GM08714 (cell line): ENCODE results near the gene MMS22L.
"Not testable (repeated sequence)": the region's sequence is repeated elsewhere in the genome, so short reads cannot be mapped to it uniquely, and the experiment has no call there.

Source experiments
- H3K4me3 ChIP-seq: fragments of 200-500 bp; sonication (Bioruptor generic); 2 replicates; pipeline ENCODE4 v1.5.1; 2014; ENCODE audit warnings: mild to moderate bottlenecking, low read length, inconsistent platforms
- ZNF274 ChIP-seq: IDR thresholded peaks from 2 replicates; pipeline ENCODE4 v1.6.1; 2012; ENCODE audit warnings: mild to moderate bottlenecking, low read depth, low read length

Gene MMS22L

GRCh38 chr6:97189767-97190166, 93.2 kb downstream of the MMS22L start:
- no peak overlapping the region for H3K4me3 ChIP-seq
- TF ChIP-seq ZNF274: no peak

GRCh38 chr6:97187951-97188350, 95.1 kb downstream of the MMS22L start:
- TF ChIP-seq ZNF274: no peak
- H3K4me3 ChIP-seq: no peak overlapping the region

DNA sequence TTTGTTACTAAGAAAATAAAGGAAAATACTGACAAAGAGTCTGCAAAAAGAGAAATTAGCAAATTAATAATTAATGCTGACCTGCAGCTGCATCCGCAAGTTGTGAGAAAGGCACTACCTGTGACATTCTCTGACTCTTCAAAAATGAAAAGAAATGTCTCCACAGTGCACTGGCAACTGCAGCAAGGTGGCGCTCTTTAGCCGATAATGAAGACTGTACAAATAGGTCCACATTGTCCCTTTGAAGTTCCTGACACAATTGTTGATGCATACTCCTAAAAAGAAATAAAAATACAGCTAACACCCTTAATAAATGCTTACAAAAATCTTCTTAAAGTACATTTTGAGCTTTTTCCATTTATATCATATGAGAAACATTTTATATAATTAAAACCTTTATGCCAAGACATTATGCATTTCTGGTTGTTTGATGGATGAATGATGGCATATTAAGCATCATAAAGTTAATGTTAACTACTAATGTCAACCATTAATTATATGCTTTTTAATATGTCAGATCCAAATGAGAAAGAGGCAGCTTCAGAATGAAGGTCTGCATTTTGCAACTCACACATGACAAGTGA, 96.5 kb downstream of the MMS22L start:
- TF ChIP-seq ZNF274: no peak
- no peak overlapping the region for H3K4me3 ChIP-seq

DNA sequence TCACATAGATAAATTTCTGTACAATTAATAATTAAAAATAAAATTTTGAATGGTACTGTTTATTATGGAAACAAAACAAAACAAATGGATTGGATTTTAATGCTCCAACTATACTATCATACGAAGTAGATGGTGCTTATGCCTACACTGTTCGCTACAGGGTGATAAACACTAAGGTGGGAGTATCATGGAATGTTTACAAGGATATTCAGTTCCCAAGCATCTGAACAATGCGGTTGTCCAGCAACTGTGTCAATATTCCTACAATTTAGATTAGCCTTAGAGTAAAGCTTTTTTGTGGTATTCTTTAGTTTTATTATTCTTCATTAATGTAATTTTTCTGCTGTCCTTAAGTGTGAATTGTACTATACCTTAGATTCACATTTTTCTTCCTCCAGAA, 105.1 kb downstream of the MMS22L start:
- H3K4me3 ChIP-seq: no peak overlapping the region
- no peak for TF ChIP-seq ZNF274

GRCh38 chr6:97176468-97176867, 106.5 kb downstream of the MMS22L start:
- no peak for TF ChIP-seq ZNF274
- H3K4me3 ChIP-seq: no peak overlapping the region

DNA sequence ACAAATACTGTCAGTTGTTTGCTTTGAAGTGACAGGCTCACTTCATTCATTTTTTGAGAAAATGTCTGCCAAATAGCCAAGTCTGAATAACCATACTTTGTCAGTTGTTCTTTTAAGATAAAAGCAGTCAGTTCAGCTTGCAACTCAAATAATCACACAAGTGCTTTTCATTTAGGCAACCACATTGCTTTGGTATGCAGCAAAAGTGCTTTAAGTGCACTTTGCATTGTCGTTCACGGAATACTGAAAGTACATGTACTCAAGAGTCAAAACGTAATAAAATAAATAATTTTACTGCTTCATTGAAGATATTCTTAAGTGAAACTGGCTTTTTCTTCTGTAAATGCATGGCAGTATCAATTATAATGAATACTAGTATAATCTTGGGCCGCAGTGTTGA, 107.2 kb downstream of the MMS22L start:
- H3K4me3 ChIP-seq: no peak overlapping the region
- no peak for TF ChIP-seq ZNF274

GRCh38 chr6:97174471-97174870, 108.5 kb downstream of the MMS22L start:
- no peak overlapping the region for H3K4me3 ChIP-seq
- no peak for TF ChIP-seq ZNF274

DNA sequence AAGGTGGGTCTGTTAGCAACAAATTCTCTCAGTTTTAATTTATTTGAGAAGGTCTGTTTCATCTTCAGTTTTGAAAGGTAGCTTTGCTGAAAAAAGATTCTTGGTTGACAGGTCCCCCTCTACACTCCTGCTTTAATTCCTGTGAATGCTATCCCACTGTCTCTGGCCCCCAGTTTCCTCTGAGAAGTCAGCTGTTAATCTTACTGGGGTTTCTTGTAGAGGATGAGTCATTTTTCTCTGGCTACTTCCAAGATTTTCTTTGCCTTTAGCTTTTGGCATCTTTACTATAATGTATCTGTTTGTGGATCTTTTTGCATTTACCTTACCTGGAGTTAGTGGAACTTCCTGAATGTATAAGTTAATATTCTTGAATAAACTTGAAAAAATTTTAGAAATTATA, 122.7 kb downstream of the MMS22L start:
- no peak for TF ChIP-seq ZNF274
- H3K4me3 ChIP-seq: no peak overlapping the region

DNA sequence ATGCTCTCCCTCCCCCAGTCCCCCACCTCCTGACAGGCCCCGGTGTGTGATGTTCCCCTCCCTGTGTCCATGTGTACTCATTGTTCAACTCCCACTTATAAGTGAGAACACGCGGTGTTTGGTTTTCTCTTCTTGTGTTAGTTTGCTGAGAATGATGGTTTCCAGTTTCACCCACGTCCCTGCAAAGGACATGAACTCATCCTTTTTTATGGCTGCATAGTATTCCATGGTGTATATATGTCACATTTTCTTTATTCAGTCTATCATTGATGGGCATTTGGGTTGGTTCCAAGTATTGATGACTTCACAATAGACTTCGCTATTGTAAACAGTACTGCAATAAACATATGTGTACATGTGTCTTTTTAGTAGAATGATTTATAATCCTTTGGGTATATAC, 127.6 kb downstream of the MMS22L start:
- H3K4me3 ChIP-seq: not testable (repeated sequence)

DNA sequence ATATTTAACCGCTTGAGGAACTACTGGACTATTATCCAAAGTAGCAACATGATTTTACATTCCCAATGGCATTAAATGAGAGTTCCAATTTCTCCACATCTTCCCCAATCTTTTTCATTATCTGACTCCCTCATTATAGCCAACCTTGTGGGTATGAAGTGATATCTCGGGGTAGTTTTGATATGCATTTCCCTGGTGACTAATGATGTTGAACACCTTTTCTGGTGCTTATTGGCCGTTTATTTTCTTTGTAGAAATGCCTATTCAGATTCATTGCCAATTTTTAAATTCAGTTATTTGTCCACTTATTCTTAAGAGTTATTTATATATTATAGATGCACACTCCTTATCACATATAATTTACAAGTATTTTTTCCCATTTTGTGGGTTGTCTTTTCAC, 129.0 kb downstream of the MMS22L start:
- H3K4me3 ChIP-seq: no peak overlapping the region
- TF ChIP-seq ZNF274: no peak

DNA sequence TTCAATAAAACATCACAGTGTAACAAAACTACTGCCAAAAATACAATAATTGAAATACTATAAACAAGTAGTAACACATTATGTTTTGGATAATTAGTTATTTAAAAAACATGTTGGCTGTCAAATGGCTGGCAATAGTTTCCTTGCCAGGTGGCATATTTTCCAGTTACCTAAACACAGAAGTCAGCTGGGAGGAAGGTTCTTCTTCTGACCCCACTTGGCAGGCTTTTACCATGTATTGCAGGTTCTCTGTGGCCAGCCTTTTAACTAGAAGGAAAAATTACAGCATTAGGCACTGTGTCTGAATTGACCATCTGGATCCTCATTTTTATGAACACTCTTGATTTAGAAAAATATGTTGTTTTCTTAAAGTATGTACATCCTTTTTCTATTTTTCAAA, 131.4 kb downstream of the MMS22L start:
- no peak for TF ChIP-seq ZNF274
- H3K4me3 ChIP-seq: no peak overlapping the region

DNA sequence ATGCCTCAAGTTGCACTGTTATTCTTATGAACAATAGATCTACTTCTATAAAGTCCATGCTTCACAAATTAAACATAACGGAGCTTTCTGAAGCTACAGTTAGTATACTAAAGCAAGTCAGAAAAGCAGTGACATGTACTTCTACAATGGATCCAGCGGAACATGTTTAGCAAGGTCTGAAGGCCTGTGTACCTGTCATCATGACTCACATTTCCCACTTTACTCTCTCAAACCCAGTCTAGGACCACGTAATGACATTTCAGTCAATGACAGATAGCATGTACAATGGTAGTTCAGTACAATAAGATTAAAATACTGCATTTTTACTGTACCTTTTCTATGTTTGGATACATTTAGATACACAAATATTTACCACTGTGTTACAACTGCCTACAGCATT, 132.1 kb downstream of the MMS22L start:
- no peak for TF ChIP-seq ZNF274
- H3K4me3 ChIP-seq: no peak overlapping the region

DNA sequence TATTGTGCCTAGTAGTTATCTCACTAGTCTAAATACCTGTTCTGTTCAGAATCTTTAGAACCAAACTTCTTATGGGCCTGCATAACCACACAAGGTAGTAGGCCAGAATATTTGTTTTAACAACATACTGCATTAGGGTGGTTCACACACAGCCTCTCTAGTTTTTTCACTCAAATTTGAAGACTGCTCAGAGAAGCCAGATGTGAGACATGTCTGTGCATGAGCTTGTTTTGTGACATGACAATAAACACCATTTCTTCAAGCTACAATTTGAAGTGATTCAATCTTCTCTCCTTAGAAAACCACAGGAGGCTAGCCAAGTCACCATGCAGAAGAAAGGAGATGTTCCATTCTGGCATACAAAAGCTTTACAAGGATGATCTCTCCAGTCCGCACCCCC, 135.6 kb downstream of the MMS22L start:
- no peak overlapping the region for H3K4me3 ChIP-seq
- no peak for TF ChIP-seq ZNF274

DNA sequence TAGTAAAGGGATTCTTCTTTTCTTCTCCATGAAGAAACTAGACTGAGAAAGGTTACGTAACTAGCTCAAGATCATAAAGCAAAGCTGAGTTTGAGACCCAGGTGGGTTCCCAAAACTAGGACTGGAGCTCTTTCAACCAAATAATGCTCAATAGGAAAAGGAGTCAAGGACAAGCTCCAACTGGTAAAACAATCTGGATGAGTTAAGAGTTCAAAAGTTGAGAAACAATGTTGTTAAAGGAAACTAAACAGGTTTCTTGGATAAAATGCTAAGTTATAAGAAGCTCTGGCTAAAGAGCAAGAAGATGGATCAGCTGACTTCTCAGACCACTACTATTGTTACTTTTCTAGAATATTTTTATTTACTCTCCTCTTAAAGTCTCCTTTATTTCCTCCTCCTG, 137.3 kb downstream of the MMS22L start:
- TF ChIP-seq ZNF274: no peak
- H3K4me3 ChIP-seq: no peak overlapping the region

- H3K4me3 ChIP-seq: no peak overlapping the region
- no peak for TF ChIP-seq ZNF274
These were observed 141.3 kb downstream of the MMS22L start for GRCh38 chr6:97141756-97142155.

DNA sequence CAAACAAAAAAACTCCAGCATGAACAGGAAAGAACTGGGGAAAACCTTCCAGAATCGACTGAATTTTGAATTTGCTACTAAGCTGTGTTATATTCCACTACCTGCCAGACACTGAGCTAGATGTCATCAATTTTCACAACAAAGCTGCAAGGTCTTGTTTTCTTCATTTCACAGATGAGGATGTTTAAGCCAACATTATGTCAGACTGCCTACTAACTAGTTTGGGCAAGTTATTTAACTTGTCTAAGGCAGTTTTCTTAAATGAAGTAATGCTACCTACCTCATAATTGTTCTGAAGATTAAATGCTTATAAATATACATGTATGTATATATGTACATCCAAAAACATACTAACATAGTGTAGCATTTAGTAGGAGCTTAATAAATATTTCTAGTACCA, 144.4 kb downstream of the MMS22L start:
- no peak overlapping the region for H3K4me3 ChIP-seq
- TF ChIP-seq ZNF274: no peak
